PC-3 (cell line): ENCODE measurements around the gene NMRAL1. TPM values are rescaled to one million over a fixed set of nuclear protein-coding genes. Genes with fewer than 3 reads are reported as not detected.

Experiments
- ATAC-seq: fragments of 200-7000 bp; cut with Tn5 transposase; 2 replicates; pipeline ENCODE4 v1.9.1; 2020; ENCODE audit warnings: mild to moderate bottlenecking, moderate library complexity
- BruUV-seq: library from RNA; stranded (reverse); fragments of 400-500 nt; replicated peaks from 2 replicates; lab custom pipeline; 2021; lab: Mats Ljungman, UMichigan
- CTCF ChIA-PET: fragments of 300-600 bp; sonication (Branson Sonifier 250); formaldehyde crosslinking; loops from one replicate; lab custom pipeline; 2022; ENCODE audit warnings: antibody characterized with exemption; lab: Charles Lee
- POLR2A ChIA-PET: fragments of 300-600 bp; sonication (Branson Sonifier 250); formaldehyde crosslinking; loops from one replicate; lab custom pipeline; 2022; ENCODE audit warnings: antibody characterized with exemption; ENCODE audit not compliant: unreplicated experiment; lab: Charles Lee
- DNase-seq: peaks from one replicate; pipeline ENCODE4 v3.0.0-alpha.2; 2015
- H2AFZ ChIP-seq: fragments of 300-600 bp; sonication (generic); 2 replicates; pipeline ENCODE4 v1.6.0; 2016; ENCODE audit warnings: antibody characterized with exemption, low read length
- H3F3A ChIP-seq: fragments of 300-600 bp; sonication (generic); one replicate; pipeline ENCODE4 v1.6.0; 2017; ENCODE audit warnings: antibody characterized with exemption, low read length, control low read depth, mild to moderate bottlenecking; ENCODE audit not compliant: unreplicated experiment
- H3K27ac ChIP-seq: fragments of 300-600 bp; sonication (generic); 2 replicates; pipeline ENCODE4 v1.5.1; 2016; ENCODE audit warnings: mild to moderate bottlenecking, low read length
- H3K27me3 ChIP-seq: fragments of 300-600 bp; sonication (generic); 2 replicates; pipeline ENCODE4 v1.6.1; 2016; ENCODE audit warnings: low read length, mixed read lengths
- H3K36me3 ChIP-seq: fragments of 300-600 bp; sonication (generic); 2 replicates; pipeline ENCODE4 v1.6.1; 2016; ENCODE audit warnings: low read depth, mixed run types, low read length, mixed read lengths
- H3K4me1 ChIP-seq: fragments of 300-600 bp; sonication (generic); 2 replicates; pipeline ENCODE4 v1.5.1; 2016; ENCODE audit warnings: low read length; ENCODE audit not compliant: insufficient read depth
- H3K4me2 ChIP-seq: fragments of 300-600 bp; sonication (generic); 2 replicates; pipeline ENCODE4 v1.6.0; 2016; ENCODE audit warnings: low read length
- H3K4me3 ChIP-seq: fragments of 300-600 bp; sonication (generic); 2 replicates; pipeline ENCODE4 v1.5.1; 2016; ENCODE audit warnings: mild to moderate bottlenecking, low read length, mixed read lengths
- H3K79me2 ChIP-seq: fragments of 300-600 bp; sonication (generic); 2 replicates; pipeline ENCODE4 v1.6.1; 2017; ENCODE audit warnings: low read length, mixed read lengths
- H3K9ac ChIP-seq: fragments of 300-600 bp; sonication (generic); 2 replicates; pipeline ENCODE4 v1.6.0; 2016; ENCODE audit warnings: mild to moderate bottlenecking, low read length
- H3K9me2 ChIP-seq: fragments of 300-600 bp; sonication (generic); replicated peaks from 2 replicates; pipeline ENCODE4 v1.6.1; 2016; ENCODE audit warnings: mixed run types, low read length, mixed read lengths
- H3K9me3 ChIP-seq: fragments of 300-600 bp; sonication (generic); 2 replicates; pipeline ENCODE4 v1.6.1; 2016; ENCODE audit warnings: low read length, mixed read lengths
- H4K20me1 ChIP-seq: fragments of 300-600 bp; sonication (generic); 2 replicates; pipeline ENCODE4 v1.6.1; 2016; ENCODE audit warnings: low read length, mixed read lengths
- CTCF ChIP-seq: fragments of 300-600 bp; sonication (generic); conservative IDR thresholded peaks from 2 replicates; pipeline ENCODE4 v1.5.1; 2017; ENCODE audit warnings: antibody characterized with exemption, low read depth, mild to moderate bottlenecking, low read length
- EZH2 ChIP-seq: fragments of 300-600 bp; sonication (generic); IDR thresholded peaks from one replicate; pipeline ENCODE4 v1.6.1; 2017; ENCODE audit warnings: antibody characterized with exemption, mild to moderate bottlenecking, low read length; ENCODE audit not compliant: unreplicated experiment
- EZH2phosphoT487 ChIP-seq: fragments of 300-600 bp; sonication (generic); IDR thresholded peaks from 2 replicates; pipeline ENCODE4 v1.6.1; 2018; ENCODE audit warnings: mild to moderate bottlenecking, antibody characterized with exemption, low read length, borderline replicate concordance
- intact Hi-C: fragments of 100-400 bp; cut with micrococcal nuclease; formaldehyde crosslinking; loops from 2 replicates; pipeline ENCODE4 v1.9.0; 2023
- total RNA-seq: library from RNA; depleted of rRNA; stranded (reverse); fragments of >200 nt; gene quantifications from 2 replicates; pipeline ENCODE4 v1.2.3, GENCODE V29; 2014

Gene NMRAL1
- total RNA-seq, 1 experiment from 2014 or later: 92.6 TPM

GRCh38 chr16:4437366-4437765 lies 37.1 kb downstream of the NMRAL1 start:
- H3K9me3 ChIP-seq: no peaks in the 10 kb centered on the region
- POLR2A ChIA-PET: no interaction called here
- H3F3A ChIP-seq: no peaks in the 10 kb centered on the region
- no peaks in the 10 kb centered on the region for H3K9me2 ChIP-seq
- no peak overlapping the region for H3K4me3 ChIP-seq
- peaks cover 46% of the 10 kb centered on the region for H3K36me3 ChIP-seq
- CTCF ChIA-PET: no interaction called here
- H2AFZ ChIP-seq: no peak overlapping the region
- intact Hi-C loops: no loop called here
- H3K27ac ChIP-seq: no peak overlapping the region
- no peaks in the 10 kb centered on the region for H3K4me1 ChIP-seq
- no peak overlapping the region for H3K9ac ChIP-seq
- DNase-seq (no peak), ATAC-seq (no peak)
- no peaks in the 10 kb centered on the region for H4K20me1 ChIP-seq
- H3K27me3 ChIP-seq: no peaks in the 10 kb centered on the region
- no peak for TF ChIP-seq EZH2
- TF ChIP-seq CTCF: no peak
- TF ChIP-seq EZH2phosphoT487: no peak
- no peak overlapping the region for H3K4me2 ChIP-seq
- no TSS peak for BruUV-seq
- peaks cover 21% of the 10 kb centered on the region; the same call in 1 of the 2 replicates for H3K79me2 ChIP-seq

- ChIA-PET POLR2A (no interaction called here), CTCF (no interaction called here)
- peaks cover 40% of the 10 kb centered on the region for H3K36me3 ChIP-seq
- H3K9me3 ChIP-seq: no peaks in the 10 kb centered on the region
- no peak for ATAC-seq
- no peaks in the 10 kb centered on the region for H4K20me1 ChIP-seq
- H3K9me2 ChIP-seq: no peaks in the 10 kb centered on the region
- H3K79me2 ChIP-seq: peaks cover 37% of the 10 kb centered on the region
- H3K4me3 ChIP-seq: no peak overlapping the region
- no peaks in the 10 kb centered on the region for H3F3A ChIP-seq
- no peaks in the 10 kb centered on the region for H3K27me3 ChIP-seq
- no peak overlapping the region for H3K9ac ChIP-seq
- no peak for DNase-seq
- intact Hi-C loops: no loop called here
- H3K4me2 ChIP-seq: no peak overlapping the region
- no peak overlapping the region for H2AFZ ChIP-seq
- no TSS peak for BruUV-seq
- no peak overlapping the region for H3K27ac ChIP-seq
- TF ChIP-seq EZH2phosphoT487 (no peak), CTCF (no peak), EZH2 (no peak)
- H3K4me1 ChIP-seq: no peaks in the 10 kb centered on the region
These were observed 38.9 kb downstream of the NMRAL1 start for GRCh38 chr16:4435337-4436067.
